Ishikawa (cell line): ENCODE measurements around the gene RASGRP4.

Experiments
- CEBPB ChIP-seq: IDR thresholded peaks from 2 replicates; pipeline ENCODE4 v1.6.1; 2012
- CREB1 ChIP-seq: IDR thresholded peaks from 2 replicates; pipeline ENCODE4 v1.6.1; 2012; ENCODE audit warnings: low read depth
- EGR1 ChIP-seq: IDR thresholded peaks from 2 replicates; pipeline ENCODE4 v1.6.1; 2012
- EP300 ChIP-seq: IDR thresholded peaks from 2 replicates; pipeline ENCODE4 v1.6.1; 2012; ENCODE audit warnings: borderline replicate concordance
- FOXM1 ChIP-seq: IDR thresholded peaks from 2 replicates; pipeline ENCODE4 v1.6.1; 2012; ENCODE audit warnings: low read depth, borderline replicate concordance
- NFIC ChIP-seq: IDR thresholded peaks from 2 replicates; pipeline ENCODE4 v1.6.1; 2012
- RAD21 ChIP-seq: IDR thresholded peaks from 2 replicates; pipeline ENCODE4 v1.6.1; 2012; ENCODE audit warnings: low read depth
- TAF1 ChIP-seq: IDR thresholded peaks from 2 replicates; pipeline ENCODE4 v1.6.1; 2012; ENCODE audit warnings: low read depth, mild to moderate bottlenecking
- TCF12 ChIP-seq: IDR thresholded peaks from 2 replicates; pipeline ENCODE4 v1.6.1; 2012; ENCODE audit warnings: low read depth
- TEAD4 ChIP-seq: IDR thresholded peaks from 2 replicates; pipeline ENCODE4 v1.6.1; 2012
- USF1 ChIP-seq: IDR thresholded peaks from 2 replicates; pipeline ENCODE4 v1.6.1; 2012
- YY1 ChIP-seq: IDR thresholded peaks from 2 replicates; pipeline ENCODE4 v1.6.1; 2012; ENCODE audit warnings: low read depth
- ZBTB7A ChIP-seq: IDR thresholded peaks from 2 replicates; pipeline ENCODE4 v1.6.1; 2012; ENCODE audit warnings: low read depth
- TF ChIP-seq, protein P1 (sequence below): IDR thresholded peaks from 2 replicates; pipeline ENCODE4 v1.6.1; 2012
- TF ChIP-seq, protein P2 (sequence below): IDR thresholded peaks from 2 replicates; pipeline ENCODE4 v1.6.1; 2012; ENCODE audit warnings: low read depth, mild to moderate bottlenecking

The RASGRP4 gene

GRCh38 chr19:38421856-38422255 is 4.2 kb downstream of the RASGRP4 start:
- TF ChIP-seq FOXM1 (no peak), CEBPB (no peak), CREB1 (no peak), TAF1 (no peak), EGR1 (no peak), ZBTB7A (no peak), NFIC (no peak), YY1 (no peak), USF1 (no peak)
- TF ChIP-seq, protein P1, sequence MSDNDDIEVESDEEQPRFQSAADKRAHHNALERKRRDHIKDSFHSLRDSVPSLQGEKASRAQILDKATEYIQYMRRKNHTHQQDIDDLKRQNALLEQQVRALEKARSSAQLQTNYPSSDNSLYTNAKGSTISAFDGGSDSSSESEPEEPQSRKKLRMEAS, result no peak
- TF ChIP-seq, protein P2, sequence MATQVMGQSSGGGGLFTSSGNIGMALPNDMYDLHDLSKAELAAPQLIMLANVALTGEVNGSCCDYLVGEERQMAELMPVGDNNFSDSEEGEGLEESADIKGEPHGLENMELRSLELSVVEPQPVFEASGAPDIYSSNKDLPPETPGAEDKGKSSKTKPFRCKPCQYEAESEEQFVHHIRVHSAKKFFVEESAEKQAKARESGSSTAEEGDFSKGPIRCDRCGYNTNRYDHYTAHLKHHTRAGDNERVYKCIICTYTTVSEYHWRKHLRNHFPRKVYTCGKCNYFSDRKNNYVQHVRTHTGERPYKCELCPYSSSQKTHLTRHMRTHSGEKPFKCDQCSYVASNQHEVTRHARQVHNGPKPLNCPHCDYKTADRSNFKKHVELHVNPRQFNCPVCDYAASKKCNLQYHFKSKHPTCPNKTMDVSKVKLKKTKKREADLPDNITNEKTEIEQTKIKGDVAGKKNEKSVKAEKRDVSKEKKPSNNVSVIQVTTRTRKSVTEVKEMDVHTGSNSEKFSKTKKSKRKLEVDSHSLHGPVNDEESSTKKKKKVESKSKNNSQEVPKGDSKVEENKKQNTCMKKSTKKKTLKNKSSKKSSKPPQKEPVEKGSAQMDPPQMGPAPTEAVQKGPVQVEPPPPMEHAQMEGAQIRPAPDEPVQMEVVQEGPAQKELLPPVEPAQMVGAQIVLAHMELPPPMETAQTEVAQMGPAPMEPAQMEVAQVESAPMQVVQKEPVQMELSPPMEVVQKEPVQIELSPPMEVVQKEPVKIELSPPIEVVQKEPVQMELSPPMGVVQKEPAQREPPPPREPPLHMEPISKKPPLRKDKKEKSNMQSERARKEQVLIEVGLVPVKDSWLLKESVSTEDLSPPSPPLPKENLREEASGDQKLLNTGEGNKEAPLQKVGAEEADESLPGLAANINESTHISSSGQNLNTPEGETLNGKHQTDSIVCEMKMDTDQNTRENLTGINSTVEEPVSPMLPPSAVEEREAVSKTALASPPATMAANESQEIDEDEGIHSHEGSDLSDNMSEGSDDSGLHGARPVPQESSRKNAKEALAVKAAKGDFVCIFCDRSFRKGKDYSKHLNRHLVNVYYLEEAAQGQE, result no peak

DNA sequence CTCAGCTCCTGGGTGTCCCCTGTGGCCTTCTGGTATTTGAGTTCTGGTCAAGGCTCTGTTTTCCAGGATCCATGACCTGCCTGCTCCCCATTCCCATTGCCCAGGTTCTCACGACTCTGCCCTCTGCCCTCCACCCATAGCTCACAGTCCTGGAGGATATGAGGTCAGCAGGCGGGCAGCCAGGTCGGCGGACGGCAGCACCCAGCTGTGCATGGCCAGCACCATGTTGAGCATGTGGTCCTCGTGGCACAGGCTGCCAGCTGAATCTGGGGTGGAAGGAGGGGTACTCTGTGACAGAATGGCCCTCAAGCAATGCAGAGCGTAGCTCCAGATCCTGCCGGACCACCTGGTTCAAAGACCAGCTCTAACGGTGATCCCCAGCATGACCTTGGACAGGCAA is 5.1 kb downstream of the RASGRP4 start:
- TF ChIP-seq FOXM1, result no peak
- TF ChIP-seq ZBTB7A, result no peak
- TF ChIP-seq, protein P1, result no peak
- TF ChIP-seq USF1, result no peak
- TF ChIP-seq TAF1, result no peak
- TF ChIP-seq TCF12, result no peak
- no peak for TF ChIP-seq EP300
- TF ChIP-seq TEAD4, result no peak
- no peak for TF ChIP-seq CEBPB
- no peak for TF ChIP-seq RAD21
- TF ChIP-seq NFIC, result no peak
- TF ChIP-seq, protein P2, result no peak
- no peak for TF ChIP-seq CREB1
- no peak for TF ChIP-seq YY1
- TF ChIP-seq EGR1, result no peak

- no peak for TF ChIP-seq EGR1
- no peak for TF ChIP-seq EP300
- 0 out of 2 replicates have a peak, but pooled peaks have one; percentile 32 for TF ChIP-seq USF1
- 0 out of 2 replicates have a peak, but pooled peaks have one; percentile 54 for TF ChIP-seq ZBTB7A
- TF ChIP-seq CREB1, result peak; percentile 45; the same call in 1 of the 2 replicates
- TF ChIP-seq, protein P1, result peak; percentile 18
Measured at GRCh38 chr19:38417544-38418506, 8.2 kb downstream of the RASGRP4 start.

- TF ChIP-seq, protein P1, result no peak
- TF ChIP-seq EGR1, result no peak
- no peak for TF ChIP-seq CEBPB
- TF ChIP-seq, protein P2, result no peak
- TF ChIP-seq EP300, result no peak
- no peak for TF ChIP-seq TEAD4
- no peak for TF ChIP-seq NFIC
- TF ChIP-seq FOXM1, result no peak
- no peak for TF ChIP-seq USF1
Measured at GRCh38 chr19:38417146-38417543, 8.9 kb downstream of the RASGRP4 start.
